ENCODE measurements around the gene SULT4A1.

- TF ChIP-seq POLR2A (IDR thresholded peaks at IDR 0.05; ENCODE audit: low read length) (no peak), GATA1 (IDR thresholded peaks at IDR 0.05; ENCODE audit: low read depth, low read length) (no peak)
Measured at GRCh38 chr22:43823353-43823908, 38.9 kb downstream of the SULT4A1 start.

Measured in erythroblast (primary cell).